HuH-7 (cell line): ENCODE results near the gene GP9.

ENCODE experiments used
- DNase-seq: peaks from one replicate; pipeline ENCODE4 v3.0.0; 2011; ENCODE audit warnings: low spot score

GP9 gene

DNA sequence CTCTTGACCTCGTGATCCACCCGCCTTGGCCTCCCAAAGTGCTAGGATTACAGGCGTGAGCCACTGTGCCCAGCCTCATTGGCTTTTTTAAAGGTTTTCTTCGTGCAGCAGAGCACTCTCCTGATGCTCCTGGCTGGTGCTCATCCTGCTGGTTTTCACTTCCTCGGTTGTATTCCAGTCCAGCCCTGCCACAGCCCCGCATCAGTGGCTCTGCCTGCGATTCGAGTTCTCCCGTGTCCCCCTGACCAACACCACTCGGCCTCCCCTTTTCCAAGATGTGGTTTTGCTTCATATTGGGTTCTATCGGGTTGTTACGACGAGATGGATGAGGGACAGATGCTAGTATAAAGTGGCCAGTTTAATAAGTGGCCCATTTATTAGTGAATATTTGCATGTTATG, 31.7 kb upstream of the GP9 start:
- DNase-seq, result no peak

DNA sequence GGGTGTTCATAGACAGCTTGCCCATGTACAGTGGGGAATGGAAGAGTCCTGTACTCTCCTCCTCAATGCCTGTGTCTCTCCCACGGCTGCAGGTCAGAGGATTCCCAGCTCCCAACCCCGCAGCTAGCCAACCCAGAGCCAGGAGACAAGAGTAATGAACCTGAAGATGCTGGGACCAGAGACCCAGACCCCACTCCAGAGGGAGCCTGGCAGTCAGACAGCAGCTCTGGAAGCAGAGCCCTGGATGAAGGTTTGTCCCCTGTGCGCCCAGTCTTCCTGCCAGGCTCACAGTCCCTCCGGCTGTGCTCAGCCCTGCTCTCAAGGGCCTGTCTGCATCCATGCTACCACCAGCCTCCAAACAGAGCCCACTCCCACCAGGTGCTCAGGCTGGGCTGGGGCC, 30.0 kb upstream of the GP9 start:
- no peak for DNase-seq

DNA sequence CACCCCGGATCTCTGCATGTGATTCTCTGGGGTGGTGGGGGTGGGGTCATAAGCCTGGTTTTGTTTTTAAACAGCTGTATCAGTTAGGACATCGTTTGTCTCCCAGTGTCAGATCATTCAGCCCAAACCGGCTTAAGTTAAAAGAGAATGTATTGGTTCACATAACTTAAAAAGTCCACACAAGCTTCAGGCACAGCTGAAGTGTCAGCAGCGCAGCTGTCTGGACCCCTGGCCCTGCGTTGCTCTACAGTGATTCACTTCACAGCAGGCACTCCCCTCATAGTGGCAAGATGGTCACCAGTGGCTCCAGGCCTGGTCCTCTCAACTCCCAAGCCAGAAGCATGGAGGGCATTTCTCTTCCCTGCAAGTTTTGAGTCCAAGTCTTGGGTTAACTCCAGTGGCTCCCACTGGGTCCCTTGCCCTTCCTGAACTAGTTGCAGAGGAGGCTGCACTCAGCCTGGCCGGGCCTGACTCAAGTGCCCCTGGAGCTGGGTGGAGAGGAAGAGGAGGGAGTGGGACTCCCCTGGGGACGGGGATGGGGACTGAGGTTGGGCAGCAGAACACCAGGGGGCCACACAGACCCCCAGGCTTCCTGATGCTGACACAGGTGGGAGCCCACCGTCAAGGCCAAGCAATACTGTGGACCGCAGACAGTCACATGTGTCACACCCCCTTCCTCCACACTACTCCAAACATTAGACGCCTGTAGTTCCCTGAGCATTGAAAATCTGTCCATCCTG, 28.9 kb upstream of the GP9 start:
- no peak for DNase-seq

DNA sequence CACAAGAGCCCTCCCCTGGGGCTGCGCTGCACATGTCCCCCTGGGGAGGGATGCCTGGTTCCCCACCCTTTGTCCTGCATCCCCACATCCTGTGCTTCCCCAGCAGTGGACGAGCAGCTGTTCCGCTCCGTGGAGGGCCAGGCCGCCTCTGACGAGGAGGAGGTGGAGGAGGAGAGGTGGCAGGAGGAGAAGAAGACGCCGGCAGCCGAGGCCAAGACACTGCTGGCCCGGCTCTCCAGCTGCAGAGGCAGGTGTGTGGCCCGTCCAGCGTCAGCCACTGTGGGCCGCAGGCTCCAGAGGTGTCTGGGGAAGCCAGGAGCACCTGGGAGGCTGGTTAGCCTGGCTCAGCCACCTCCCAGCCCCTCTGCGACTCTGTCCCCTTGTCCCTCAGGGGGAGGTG, 27.9 kb upstream of the GP9 start:
- no peak for DNase-seq

DNA sequence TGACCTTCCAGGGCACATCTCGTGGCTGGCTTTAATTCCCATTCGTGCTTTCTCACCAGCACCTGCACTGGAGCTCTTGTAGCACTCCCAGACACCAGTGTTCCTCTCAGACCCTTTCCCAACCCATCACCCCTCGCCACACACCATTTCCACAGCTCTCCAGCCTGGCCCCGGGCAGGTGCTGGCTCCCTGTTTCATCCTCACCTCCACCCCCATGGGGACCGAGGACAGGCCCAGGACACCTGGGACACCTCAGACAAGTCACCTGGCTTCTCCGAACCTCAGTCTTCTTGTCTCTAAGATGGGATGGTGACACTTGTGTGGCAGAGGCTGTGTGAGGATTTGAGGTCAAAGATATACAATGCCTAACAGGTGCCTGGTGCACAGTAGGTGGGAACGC, 27.4 kb upstream of the GP9 start:
- no peak for DNase-seq

DNA sequence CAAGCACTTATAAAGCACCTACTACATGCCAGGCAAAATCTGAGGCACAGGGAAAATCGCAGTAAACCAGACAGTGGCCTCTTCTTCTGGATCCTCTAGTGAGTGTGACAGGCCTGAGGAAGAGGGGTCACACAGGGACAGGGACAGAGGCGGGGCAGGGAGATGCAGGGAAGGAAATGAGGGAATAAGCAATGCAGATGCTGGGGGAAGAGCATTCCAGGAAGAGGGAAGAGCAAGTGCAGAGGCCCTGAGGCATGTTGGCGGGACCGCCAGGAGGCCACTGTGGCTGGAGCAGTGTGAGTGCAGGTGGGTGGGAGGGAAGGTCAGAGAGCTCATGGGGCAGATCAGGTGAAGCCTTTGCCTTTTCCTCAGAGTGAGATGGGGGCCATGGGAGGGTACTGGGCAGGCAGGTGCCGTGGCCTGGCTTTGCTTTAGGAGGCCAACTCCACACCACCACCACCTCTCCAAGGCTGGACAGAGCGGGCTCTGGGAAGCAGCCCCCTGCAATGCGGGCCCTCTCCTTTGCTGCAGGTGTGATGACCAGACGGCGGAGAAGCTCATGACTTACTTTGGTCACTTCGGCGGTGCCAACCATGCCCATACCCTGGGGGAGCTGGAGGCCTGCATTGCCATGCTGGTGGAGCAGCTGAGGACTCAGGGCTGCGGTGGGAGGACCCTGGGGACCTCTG, 26.8 kb upstream of the GP9 start:
- DNase-seq, result no peak

DNA sequence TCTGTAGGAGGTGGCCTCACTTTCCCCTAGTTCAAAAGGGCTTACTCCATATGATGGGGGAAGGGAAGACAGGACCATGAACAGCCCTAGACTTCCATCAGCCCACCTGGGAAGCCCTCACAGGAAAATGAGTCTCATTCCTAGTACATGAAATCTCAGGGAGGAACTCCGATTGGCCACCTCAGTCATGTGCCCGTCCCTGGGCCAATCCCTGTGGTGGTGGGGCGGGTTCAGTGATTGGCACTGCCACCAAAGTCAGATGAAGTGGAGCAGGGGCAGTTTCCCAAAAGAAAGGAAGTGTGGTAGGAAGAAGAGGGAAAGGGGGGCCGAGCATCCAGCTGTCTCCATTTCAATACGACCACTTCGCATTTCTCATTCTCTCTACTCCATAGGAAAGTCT, 25.9 kb upstream of the GP9 start:
- no peak for DNase-seq

DNA sequence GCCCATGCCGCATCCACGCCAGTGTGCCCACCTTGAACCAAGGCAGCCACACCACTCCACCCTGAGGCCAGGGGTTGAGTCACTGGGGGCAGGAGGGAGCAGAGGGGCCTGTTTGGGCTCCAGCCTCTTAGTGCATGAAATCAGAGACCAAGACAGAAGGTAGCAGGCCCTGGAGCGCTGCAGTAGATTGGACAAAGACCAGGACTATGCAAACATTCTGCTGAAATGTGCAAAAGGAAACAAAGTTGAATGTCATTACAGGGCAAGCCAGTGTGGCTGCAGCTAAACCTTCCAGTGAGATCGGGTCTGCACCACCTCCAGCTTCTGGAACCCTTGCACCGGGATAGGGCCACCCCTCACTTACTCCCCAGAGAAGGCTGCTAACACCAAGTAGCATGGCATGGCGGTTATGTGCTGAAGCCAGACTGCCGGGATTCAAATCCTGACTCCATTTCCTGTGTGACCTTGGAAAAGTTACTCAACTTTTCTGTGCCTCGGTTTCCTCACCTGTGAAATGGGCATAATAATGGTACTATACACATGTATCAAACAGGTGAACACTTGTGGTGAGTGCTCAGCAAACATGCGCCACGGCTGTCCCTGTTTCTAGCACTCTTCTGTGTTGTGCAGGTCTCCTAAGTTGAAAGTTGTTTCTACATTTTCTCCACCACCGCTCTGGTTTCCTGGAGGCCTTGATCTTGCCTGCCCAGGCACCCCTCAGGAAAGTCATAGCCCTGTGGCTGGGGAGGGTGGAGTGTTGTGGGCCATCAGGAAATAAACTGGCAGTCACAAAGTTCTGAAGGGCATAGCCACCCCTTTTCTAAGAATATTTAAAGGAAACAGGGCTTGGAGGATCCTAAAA, 25.0 kb upstream of the GP9 start:
- DNase-seq, result no peak

DNA sequence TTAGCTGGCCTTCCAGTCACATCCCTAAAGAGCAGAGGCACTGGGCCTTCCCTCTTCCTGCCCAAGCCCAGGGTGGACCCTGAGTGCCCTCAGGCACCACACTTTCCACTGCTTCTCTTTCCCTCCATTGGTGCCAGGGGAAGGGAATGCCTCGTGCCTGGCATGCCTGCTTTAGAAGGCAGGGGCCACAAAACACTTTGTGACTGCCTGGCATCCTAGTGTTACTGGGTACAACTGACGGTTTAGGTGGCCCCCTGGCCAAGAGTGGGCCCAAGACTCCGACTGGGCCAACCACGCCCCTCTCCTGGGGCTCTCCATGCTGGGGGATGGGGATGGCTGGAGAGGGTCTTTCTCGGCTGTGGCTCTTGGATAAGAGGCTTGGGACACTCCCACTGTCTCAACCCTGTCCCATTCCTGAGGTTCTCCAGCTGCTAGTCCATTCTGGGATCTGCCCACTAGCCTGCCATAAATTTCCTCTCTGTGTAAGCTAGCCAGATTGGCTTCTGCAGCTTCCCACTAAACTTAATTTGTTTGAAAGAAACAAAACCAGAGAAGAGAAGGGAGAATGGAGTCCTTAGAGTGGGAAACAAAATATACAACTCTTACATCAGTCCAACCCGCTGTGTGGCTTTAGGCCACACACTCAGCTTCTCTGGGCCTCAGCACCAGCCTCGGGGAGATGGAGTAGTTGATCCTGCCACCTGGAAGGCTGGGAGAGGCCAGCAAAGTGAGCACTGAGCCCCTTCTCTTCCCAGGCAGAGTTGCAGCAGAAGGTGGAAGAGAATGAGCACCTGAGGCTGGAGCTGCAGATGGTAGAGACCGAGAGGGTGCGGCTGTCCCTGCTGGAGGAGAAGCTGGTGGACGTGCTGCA, 24.1 kb upstream of the GP9 start:
- DNase-seq, result no peak

DNA sequence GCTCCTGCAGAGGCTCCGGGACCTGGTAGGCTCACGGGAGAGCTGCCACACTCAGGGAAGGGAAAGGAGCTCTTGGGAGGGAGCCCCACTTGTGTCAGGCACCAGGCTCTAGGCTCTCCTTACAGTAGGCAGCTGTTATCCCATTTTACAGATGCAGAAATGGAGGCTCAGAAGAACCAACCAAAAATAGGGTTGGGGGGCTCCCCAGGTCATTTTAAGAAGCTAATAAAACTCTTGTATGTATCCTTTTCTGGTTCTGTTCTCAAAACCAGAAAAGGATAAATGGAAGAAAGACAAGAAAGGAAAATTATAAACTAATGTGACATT, 23.5 kb upstream of the GP9 start:
- DNase-seq, result no peak

DNA sequence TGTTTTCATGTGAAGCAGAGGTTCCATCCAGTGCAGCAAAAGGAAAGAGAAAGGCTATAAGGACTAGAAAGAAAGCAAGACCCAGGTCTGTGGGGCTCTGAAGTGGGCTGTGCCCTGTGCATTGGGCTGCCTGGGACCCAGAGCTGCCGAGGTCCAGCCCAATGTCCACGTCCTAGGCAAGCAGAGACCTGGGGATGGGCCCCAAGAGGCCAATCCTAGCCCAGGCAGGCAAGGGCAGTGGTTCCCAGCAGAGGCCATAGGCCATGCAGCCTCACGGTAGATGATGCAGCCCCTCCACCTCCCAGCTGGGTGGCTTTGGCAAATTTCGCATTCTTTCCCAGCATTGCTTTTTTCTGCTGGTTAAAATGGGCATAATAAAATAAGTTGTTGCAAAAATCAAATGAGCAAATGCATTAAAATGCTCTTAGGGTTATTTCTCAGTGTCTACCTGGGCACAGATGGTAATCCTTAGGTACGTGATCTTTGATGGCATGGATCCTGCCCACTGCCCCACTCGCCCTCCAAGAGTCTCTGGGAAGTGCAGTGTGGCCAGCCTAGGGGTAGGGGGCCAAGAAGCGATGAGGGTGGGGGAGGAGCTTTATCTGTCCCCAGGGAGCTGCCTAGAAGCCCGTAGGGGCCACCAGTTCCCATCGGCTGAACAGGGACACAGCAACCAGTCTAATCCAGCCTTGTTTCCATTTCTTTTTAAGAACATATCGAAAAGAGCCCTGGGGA, 22.3 kb upstream of the GP9 start:
- no peak for DNase-seq

DNA sequence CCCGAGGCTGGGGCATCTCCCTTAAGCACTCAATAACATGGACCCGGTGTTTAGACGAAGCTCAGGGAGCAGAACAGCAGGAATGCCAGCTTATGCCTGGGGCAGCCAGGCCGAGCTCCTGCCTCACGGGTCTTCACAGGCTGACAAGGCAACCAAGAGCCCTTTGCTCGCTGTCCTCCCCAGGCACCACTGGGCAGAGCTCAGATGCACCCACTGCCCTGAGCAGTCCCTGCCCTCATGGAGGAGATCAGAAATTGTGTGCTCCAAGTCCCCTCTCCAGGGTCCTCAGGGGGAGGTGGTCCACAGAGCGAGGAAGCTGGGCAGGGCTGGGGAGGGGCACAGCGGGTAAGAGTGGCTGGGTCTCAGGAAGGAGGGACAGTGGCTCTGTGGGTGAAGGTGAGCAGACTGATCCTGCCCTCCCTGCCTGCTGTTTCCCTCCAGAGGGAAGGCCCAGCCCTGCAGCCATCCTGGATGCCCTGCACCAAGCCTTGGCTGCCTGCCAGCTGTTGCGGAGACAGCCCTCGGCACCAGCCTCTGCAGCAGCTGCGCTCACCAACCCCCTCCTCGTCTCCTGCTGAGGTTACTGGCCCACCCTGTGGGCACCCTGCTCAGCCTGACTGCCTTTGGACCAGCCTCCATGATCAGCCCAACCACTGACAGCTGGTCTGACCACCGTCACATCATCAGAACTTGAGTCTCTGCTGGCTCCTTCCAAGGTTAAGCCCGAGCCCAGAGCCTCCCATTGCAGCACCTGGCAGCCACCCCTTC, 21.1 kb upstream of the GP9 start:
- DNase-seq, result no peak

DNA sequence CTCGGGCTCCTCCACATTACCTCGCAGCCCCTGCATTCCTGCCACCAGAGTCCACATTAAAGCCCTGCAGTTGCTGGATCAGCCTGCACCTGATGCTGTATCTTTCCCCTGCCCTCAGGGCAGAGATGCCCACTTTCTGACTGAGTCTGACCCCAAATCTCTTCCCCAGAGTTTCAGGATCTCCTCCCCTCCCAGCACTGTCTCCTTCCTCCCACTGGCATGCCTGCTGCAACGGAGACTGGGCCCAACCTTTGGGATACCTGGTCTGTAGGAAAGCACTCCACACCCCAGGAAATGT, 20.6 kb upstream of the GP9 start:
- no peak for DNase-seq

DNA sequence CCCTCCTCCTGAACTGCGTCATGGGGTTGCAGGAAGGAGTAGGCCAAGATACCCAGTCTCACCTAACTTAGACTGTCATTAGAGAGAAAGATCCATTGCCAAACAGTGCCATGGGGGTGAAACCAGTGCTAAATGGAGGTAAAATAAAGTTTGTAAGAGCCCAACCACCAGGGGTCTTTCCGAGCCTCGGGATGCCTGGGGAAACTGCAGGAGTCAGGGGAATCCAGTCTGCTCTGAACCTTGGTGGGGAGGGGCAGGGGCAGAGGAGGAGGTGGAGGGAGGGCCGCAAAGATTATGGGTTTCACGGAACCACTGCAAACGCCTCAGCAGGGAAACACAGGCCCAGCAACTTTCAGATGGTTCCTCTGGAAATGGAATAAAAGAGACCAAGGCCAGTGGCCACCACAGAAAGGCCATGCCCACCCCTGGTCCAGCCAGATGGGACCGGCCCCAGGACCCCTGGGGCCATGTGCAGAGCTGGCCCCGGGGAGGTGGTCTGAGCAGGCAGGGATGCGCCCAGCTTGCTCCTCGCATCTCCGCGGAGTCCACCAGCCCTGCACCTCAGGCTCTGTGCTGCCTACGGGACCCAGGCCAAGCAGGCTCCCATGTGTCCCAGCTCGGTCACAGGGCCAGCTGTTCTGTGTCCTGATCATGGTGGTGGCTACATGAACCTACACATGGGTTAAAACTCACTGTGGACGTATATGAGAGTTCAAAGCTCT, 19.8 kb upstream of the GP9 start:
- DNase-seq, result no peak

DNA sequence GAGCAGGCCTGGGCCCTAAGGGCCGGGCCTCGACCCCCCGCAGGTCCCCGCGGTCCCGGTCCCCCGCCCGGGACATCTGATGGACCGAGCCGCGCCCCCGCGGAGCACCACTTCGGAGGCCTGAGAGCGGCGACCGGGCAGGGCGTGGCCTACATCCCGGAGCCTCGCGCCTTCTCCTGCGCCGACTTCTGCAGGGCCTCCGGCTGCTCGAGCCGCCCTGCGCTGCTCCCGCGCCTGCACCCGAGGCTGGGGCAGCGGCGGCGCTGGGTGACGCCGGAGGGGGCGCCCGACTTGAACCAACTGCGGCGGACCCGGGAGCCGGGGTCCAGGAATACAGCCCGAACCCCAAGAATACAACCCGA, 14.9 kb upstream of the GP9 start:
- no peak for DNase-seq

DNA sequence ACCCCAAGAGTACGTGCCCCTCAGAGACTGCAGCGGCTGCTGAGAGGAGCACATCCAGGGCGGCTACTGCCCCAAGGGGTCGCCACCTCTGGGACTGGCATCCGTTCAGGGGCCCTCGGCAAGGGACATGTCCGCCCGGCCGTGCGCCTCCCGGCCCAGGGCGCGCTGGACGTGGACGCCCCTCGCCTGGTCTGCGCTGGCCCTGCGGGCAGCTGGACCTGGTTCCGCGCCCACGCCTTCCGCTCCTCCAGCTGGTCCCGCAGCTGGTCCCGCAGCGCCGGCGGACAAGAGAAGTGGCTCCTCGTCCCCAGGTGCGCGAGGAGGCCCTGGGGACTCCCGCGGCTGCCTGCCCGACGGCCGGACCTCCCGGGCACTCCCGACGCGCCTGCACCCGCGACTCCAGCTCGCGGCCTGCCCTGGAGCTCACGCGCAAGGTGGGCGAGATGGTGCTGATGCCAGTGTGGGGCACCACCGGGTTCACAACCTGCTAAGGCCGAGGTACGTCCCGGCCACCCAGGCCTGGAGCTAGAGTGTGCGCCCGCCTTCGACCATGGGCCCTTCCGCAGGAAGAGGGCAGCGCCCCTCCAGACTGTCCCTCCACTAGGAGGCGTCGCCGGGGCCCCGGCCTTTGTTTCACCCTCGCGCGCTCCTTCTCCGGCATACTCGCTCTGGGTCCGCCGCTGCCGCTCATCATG, 14.4 kb upstream of the GP9 start:
- DNase-seq, result no peak

DNA sequence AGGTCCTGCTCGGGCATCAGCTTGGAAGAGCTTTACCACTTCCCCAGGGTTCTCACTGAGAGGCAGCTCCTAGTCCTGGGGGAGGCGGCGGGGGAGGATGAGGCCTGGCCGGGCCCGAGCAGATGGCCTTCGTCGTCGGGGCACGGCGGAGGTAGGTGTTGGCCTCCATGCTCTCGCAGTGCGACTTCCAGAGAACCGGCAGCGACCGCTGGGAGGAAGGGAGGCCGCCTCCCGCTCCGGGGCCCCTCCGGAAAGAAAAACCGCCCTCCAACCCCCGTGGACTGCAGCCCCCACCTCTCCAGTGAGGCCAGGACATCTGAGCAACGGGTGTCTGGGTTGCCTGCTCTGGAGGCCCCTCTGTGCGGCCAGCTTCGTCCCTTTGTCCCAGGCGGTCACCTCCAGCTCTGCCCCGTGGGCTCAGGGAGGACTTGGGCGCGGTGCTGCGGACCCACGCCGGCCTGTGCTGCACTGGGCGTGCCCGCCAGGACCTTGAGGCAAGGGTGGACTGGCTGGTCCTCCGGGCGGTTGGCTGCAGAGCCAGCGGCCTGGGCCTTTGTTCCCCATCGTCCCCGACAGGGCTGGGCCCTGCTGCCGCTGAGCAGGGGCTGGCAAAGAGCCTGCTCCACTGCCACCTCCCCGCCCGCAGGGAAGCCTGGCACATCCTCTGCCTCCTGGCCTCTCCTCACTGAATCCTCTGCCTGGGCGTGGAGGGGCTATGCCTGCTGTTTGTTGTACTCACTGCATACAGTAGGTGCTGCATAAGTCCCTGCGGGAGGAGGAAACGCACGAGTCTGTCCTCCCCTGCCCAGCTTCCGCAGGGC, 13.6 kb upstream of the GP9 start:
- DNase-seq, result no peak

DNA sequence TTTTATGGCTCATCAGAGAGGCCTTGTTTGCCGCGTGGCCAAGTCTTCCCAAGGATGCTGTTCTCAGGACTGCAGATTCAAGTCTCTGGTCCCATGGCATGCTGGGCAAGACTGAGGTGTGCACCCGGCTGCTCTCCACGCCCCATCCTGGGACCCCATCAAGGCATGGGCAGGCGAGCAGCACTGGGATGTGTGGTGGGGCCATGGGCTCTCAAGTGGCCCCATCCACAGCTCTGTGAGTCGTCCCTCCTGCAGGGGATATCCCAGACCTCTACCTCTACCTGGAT, 13.1 kb upstream of the GP9 start:
- no peak for DNase-seq
